ENCODE results near the gene SLC25A12. TPM values are rescaled to one million over a fixed set of nuclear protein-coding genes. Genes with fewer than 3 reads are reported as not detected.

SLC25A12 gene
- total RNA-seq, 1 experiment from 2014 or later, result 5.3 TPM

DNA sequence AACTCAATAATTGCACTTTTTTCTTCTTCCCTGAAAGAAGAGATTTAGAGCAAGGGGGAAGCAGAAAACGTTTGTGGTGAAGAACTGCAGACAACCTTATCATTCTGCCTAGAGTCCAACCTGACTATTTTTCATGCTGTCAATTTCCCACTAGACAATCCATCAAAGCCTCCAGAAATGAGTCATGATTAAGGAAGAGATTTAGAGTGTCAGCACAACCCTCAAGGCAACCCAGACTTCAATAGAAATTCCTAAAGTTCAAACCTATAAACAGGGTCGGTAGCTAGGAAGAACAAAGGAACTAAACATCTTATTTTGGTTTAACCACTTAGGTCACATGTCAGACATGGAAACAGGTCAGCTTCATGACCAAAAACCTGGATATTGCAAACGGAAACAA is 86.9 kb downstream of the SLC25A12 start:
- TF ChIP-seq CTCF (IDR thresholded peaks at IDR 0.05; ENCODE audit: insufficient read depth in 1 of 2, low read depth in 1 of 2, low read length in 1 of 2, severe bottlenecking in 1 of 2, unreplicated experiment in 1 of 2), result no peak

GRCh38 chr2:171804456-171804855 is 89.6 kb downstream of the SLC25A12 start:
- BruUV-seq (replicated peaks), result no TSS peak
- no peak for DNase-seq
- CTCF ChIA-PET, result no interaction called here
- Mint-ChIP-seq H3K36me3 (ENCODE audit: insufficient read depth, unreplicated experiment) (no peaks in the 10 kb centered on the region), H3K4me3 (ENCODE audit: unreplicated experiment) (no peak overlapping the region), H3K27ac (ENCODE audit: unreplicated experiment) (no peak overlapping the region), H3K27me3 (ENCODE audit: insufficient read depth, unreplicated experiment) (no peaks in the 10 kb centered on the region), H3K4me1 (ENCODE audit: low read depth, unreplicated experiment) (no peaks in the 10 kb centered on the region), H3K9me3 (ENCODE audit: unreplicated experiment) (no peaks in the 10 kb centered on the region)
- H3K9me3 ChIP-seq, result no peaks in the 10 kb centered on the region
- POLR2A ChIA-PET, result no interaction called here
- no peak for TF ChIP-seq CTCF (IDR thresholded peaks at IDR 0.05; ENCODE audit: insufficient read depth in 1 of 2, low read depth in 1 of 2, low read length in 1 of 2, severe bottlenecking in 1 of 2, unreplicated experiment in 1 of 2)
- H3K4me3 ChIP-seq (ENCODE audit: low read depth, low read length), result no peak overlapping the region
- no peaks in the 10 kb centered on the region for H3K27me3 ChIP-seq (replicated peaks; ENCODE audit: control insufficient read depth, insufficient read depth, low read length)
- intact Hi-C loops (cut with micrococcal nuclease; ENCODE audit: unreplicated experiment), result no loop called here
- peaks cover 4% of the 10 kb centered on the region for H3K4me1 ChIP-seq
- H3K36me3 ChIP-seq (ENCODE audit: control insufficient read depth, insufficient read depth, low read length), result no peaks in the 10 kb centered on the region

More for the DNA sequence above, 86.9 kb downstream of the SLC25A12 start:
- Mint-ChIP-seq H3K27me3 (ENCODE audit: insufficient read depth, unreplicated experiment) (no peaks in the 10 kb centered on the region), H3K9me3 (ENCODE audit: unreplicated experiment) (no peaks in the 10 kb centered on the region), H3K36me3 (ENCODE audit: insufficient read depth, unreplicated experiment) (no peaks in the 10 kb centered on the region), H3K27ac (ENCODE audit: unreplicated experiment) (no peak overlapping the region), H3K4me1 (ENCODE audit: low read depth, unreplicated experiment) (no peaks in the 10 kb centered on the region), H3K4me3 (ENCODE audit: unreplicated experiment) (no peak overlapping the region)
- H3K36me3 ChIP-seq (ENCODE audit: control insufficient read depth, insufficient read depth, low read length), result no peaks in the 10 kb centered on the region
- ChIA-PET CTCF (no interaction called here), POLR2A (no interaction called here)
- no peak overlapping the region for H3K4me3 ChIP-seq (ENCODE audit: low read depth, low read length)
- peaks cover 4% of the 10 kb centered on the region for H3K4me1 ChIP-seq
- intact Hi-C loops (cut with micrococcal nuclease; ENCODE audit: unreplicated experiment), result no loop called here
- no peaks in the 10 kb centered on the region for H3K27me3 ChIP-seq (replicated peaks; ENCODE audit: control insufficient read depth, insufficient read depth, low read length)
- peak in 1 of 2 experiments; percentile 8 for DNase-seq
- BruUV-seq (replicated peaks), result no TSS peak
- no peaks in the 10 kb centered on the region for H3K9me3 ChIP-seq

DNA sequence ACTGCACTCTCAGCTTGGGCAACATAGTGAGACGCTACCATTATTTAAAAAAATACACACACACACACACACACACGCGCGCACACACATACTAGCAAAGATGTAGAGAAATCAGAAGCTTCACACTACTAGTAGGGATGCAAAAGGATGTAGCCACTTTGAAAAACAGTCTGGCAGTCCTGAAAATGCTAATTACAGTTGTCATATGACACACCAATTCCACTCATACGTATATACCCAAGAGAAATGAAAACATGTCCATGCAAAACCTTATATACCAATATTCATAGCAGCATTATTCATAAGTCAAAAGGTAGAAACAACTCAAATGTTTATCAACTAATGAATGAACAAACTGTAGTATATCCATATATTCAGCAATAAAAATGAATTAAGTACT is 90.3 kb downstream of the SLC25A12 start:
- DNase-seq, result no peak
- H3K9me3 Mint-ChIP-seq (ENCODE audit: unreplicated experiment), result no peaks in the 10 kb centered on the region
- BruUV-seq (replicated peaks), result no TSS peak
- POLR2A ChIA-PET, result no interaction called here
- Histone ChIP-seq H3K36me3 (ENCODE audit: control insufficient read depth, insufficient read depth, low read length) (no peaks in the 10 kb centered on the region), H3K9me3 (no peaks in the 10 kb centered on the region), H3K27me3 (replicated peaks; ENCODE audit: control insufficient read depth, insufficient read depth, low read length) (no peaks in the 10 kb centered on the region), H3K4me1 (peaks cover 4% of the 10 kb centered on the region), H3K4me3 (ENCODE audit: low read depth, low read length) (no peak overlapping the region)
- no peak for TF ChIP-seq CTCF (IDR thresholded peaks at IDR 0.05; ENCODE audit: insufficient read depth in 1 of 2, low read depth in 1 of 2, low read length in 1 of 2, severe bottlenecking in 1 of 2, unreplicated experiment in 1 of 2)
- no peaks in the 10 kb centered on the region for H3K36me3 Mint-ChIP-seq (ENCODE audit: insufficient read depth, unreplicated experiment)
- no peak overlapping the region for H3K27ac Mint-ChIP-seq (ENCODE audit: unreplicated experiment)
- CTCF ChIA-PET, result no interaction called here
- H3K4me3 Mint-ChIP-seq (ENCODE audit: unreplicated experiment), result no peak overlapping the region
- no peaks in the 10 kb centered on the region for H3K4me1 Mint-ChIP-seq (ENCODE audit: low read depth, unreplicated experiment)
- intact Hi-C loops (cut with micrococcal nuclease; ENCODE audit: unreplicated experiment), result no loop called here
- H3K27me3 Mint-ChIP-seq (ENCODE audit: insufficient read depth, unreplicated experiment), result no peaks in the 10 kb centered on the region
